Activated B cell treated with CpG ODN at 0.5 μM for 24 hours (primary cell): ENCODE results near the gene GLE1. TPM values are rescaled to one million over a fixed set of nuclear protein-coding genes. Genes with fewer than 3 reads are reported as not detected.

Experiments used
- ATAC-seq: fragments of 200-7000 bp; cut with Tn5 transposase; one replicate; pipeline ENCODE4 v1.10.0; 2021; ENCODE audit warnings: low read depth, mild to moderate bottlenecking, moderate library complexity
- CTCF ChIA-PET: fragments of 350-600 bp; sonication (Branson Sonifier 250); formaldehyde crosslinking; loops from one replicate; lab custom pipeline; 2021; ENCODE audit warnings: antibody characterized with exemption; lab: Charles Lee
- POLR2A ChIA-PET: fragments of 350-600 bp; sonication (Branson Sonifier 250); formaldehyde crosslinking; loops from one replicate; lab custom pipeline; 2021; ENCODE audit warnings: antibody characterized with exemption; lab: Charles Lee
- DNase-seq: peaks from one replicate; pipeline ENCODE4 v3.0.0; 2022
- H3K27ac Mint-ChIP-seq: one replicate; pipeline ENCODE4 v1.8.0; 2020; ENCODE audit warnings: mixed read lengths
- H3K27me3 Mint-ChIP-seq: one replicate; pipeline ENCODE4 v1.8.0; 2021; ENCODE audit warnings: mixed read lengths
- H3K36me3 Mint-ChIP-seq: one replicate; pipeline ENCODE4 v1.8.0; 2021; ENCODE audit warnings: low read depth, mixed read lengths
- H3K4me1 Mint-ChIP-seq: one replicate; pipeline ENCODE4 v1.8.0; 2021; ENCODE audit warnings: mixed read lengths
- H3K4me3 Mint-ChIP-seq: one replicate; pipeline ENCODE4 v1.8.0; 2020; ENCODE audit warnings: mild to moderate bottlenecking, mixed read lengths
- H3K9me3 Mint-ChIP-seq: one replicate; pipeline ENCODE4 v1.8.0; 2020; ENCODE audit warnings: mixed read lengths
- CTCF ChIP-seq: fragments of 200-600 bp; IDR thresholded peaks from one replicate; pipeline ENCODE4 v1.8.0; 2022; ENCODE audit warnings: antibody characterized with exemption, mild to moderate bottlenecking
- intact Hi-C: fragments of 100-400 bp; cut with micrococcal nuclease; formaldehyde crosslinking; loops from one replicate; pipeline ENCODE4 v1.15.1; 2024
- total RNA-seq: library from RNA; stranded (reverse); gene quantifications from 2 replicates; pipeline ENCODE4 v1.2.3, GENCODE V29; 2022

The GLE1 gene
- total RNA-seq, 1 donor from 2014 or later = 31.8 TPM

- H3K4me1 Mint-ChIP-seq = no peaks in the 10 kb centered on the region
- ChIA-PET CTCF (no interaction called here), POLR2A (interaction anchor here (0.6 to 1.0 kb wide), 2 partner anchors 9 to 12 kb away, joined by 4 read pairs; partner anchors contain the start of gene SPTAN1)
- intact Hi-C loops = no loop called here
- no peak overlapping the region for H3K4me3 Mint-ChIP-seq
- H3K36me3 Mint-ChIP-seq = peaks cover 69% of the 10 kb centered on the region
- no peak for TF ChIP-seq CTCF
- no peaks in the 10 kb centered on the region for H3K9me3 Mint-ChIP-seq
- no peaks in the 10 kb centered on the region for H3K27me3 Mint-ChIP-seq
- ATAC-seq = no peak
- no peak for DNase-seq
- no peak overlapping the region for H3K27ac Mint-ChIP-seq
Observed at GRCh38 chr9:128540634-128541360, 36.3 kb downstream of the GLE1 start.

GRCh38 chr9:128546504-128546903 lies 42.0 kb downstream of the GLE1 start:
- no peaks in the 10 kb centered on the region for H3K9me3 Mint-ChIP-seq
- DNase-seq = no peak
- ChIA-PET CTCF (interaction anchor here (0.6 kb wide), 1 partner anchor 317 kb away, joined by 3 read pairs; no protein-coding TSS in a partner anchor), POLR2A (no interaction called here)
- peaks cover 17% of the 10 kb centered on the region for H3K36me3 Mint-ChIP-seq
- no peak overlapping the region for H3K4me3 Mint-ChIP-seq
- no peaks in the 10 kb centered on the region for H3K27me3 Mint-ChIP-seq
- no peak overlapping the region for H3K27ac Mint-ChIP-seq
- no peak for ATAC-seq
- no peak for TF ChIP-seq CTCF
- peaks cover 2% of the 10 kb centered on the region for H3K4me1 Mint-ChIP-seq
- intact Hi-C loops = no loop called here

DNA sequence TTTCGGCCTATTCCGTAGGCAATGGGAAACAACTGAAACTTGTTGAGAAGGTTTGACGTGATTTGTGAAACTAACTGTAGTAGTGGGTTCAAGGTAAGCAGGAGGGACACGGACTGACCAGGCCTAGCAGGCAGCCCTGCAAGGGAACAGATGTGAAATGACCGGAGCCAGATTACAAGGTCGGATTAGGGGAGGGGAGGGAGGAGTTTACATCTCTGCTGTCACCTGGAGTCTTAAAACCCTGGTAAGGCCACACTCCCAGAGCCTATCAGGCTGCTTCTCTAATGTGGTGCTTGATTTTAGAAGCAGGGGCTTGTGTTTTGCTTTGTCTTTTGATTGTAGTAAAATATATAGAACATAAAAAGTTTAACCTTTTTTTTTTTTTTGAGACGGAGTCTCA lies 44.4 kb downstream of the GLE1 start:
- Mint-ChIP-seq H3K27ac (no peak overlapping the region), H3K4me3 (no peak overlapping the region), H3K27me3 (no peaks in the 10 kb centered on the region), H3K36me3 (peaks cover 1% of the 10 kb centered on the region), H3K4me1 (peaks cover 6% of the 10 kb centered on the region), H3K9me3 (no peaks in the 10 kb centered on the region)
- TF ChIP-seq CTCF = no peak
- ATAC-seq = no peak
- intact Hi-C loops = no loop called here
- ChIA-PET POLR2A (no interaction called here), CTCF (no interaction called here)
- no peak for DNase-seq

- no peak for DNase-seq
- H3K4me1 Mint-ChIP-seq = peaks cover 6% of the 10 kb centered on the region
- ATAC-seq = no peak
- peak overlapping the region; percentile 5 for H3K4me3 Mint-ChIP-seq
- TF ChIP-seq CTCF = no peak
- CTCF ChIA-PET = no interaction called here
- no peaks in the 10 kb centered on the region for H3K36me3 Mint-ChIP-seq
- no peaks in the 10 kb centered on the region for H3K27me3 Mint-ChIP-seq
- POLR2A ChIA-PET = interaction anchor here (1.2 to 1.5 kb wide), 2 partner anchors 9 to 42 kb away, joined by 3 to 4 read pairs; no protein-coding TSS in a partner anchor
- intact Hi-C loops = loop anchor here (10.0 kb wide), 1 partner anchor 275 kb away; the partner anchor contains the start of genes GOLGA2 and SWI5
- H3K9me3 Mint-ChIP-seq = no peaks in the 10 kb centered on the region
- no peak overlapping the region for H3K27ac Mint-ChIP-seq
Observed at GRCh38 chr9:128550226-128550625, 45.7 kb downstream of the GLE1 start.
